GM19351 (cell line): ENCODE results near the gene TAF11L3.
A peak's percentile ranks its signal among the peaks of the same experiment; 100 is the strongest.
"Not testable (repeated sequence)": the region's sequence is repeated elsewhere in the genome, so short reads cannot be mapped to it uniquely, and the experiment has no call there.

Source experiments
- ATAC-seq: cut with Tn5 transposase; IDR thresholded peaks from one replicate; pipeline ENCODE4 v1.9.1; 2021; ENCODE audit warnings: mild to moderate bottlenecking, moderate library complexity; ENCODE audit not compliant: unreplicated experiment

TAF11L3 gene

GRCh38 chr5:17518067-17518466 is at the start of gene TAF11L3:
Gene TAF11L3, plus strand, starts transcription at chr5:17518367.
- not testable (repeated sequence) for ATAC-seq

DNA sequence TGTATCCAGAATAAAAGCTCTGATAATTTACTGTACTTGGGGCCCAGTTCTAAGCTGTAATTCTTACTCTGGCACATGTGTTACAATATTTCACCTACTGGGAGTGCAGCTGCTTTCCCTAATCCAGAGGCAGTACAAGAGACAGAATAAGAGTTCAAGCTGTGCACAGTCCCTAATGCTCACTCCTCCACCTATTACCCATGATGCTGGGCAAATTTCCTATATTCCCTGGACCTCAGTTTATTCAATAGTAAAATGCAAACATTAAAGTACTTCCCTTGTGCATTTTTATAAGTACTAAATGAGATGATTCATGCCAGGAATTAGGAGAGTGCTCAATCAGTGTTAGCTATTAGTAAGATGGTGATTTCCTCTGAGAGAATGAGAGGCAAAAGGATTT is 48.1 kb upstream of the TAF11L3 start:
- no peak for ATAC-seq

GRCh38 chr5:17475064-17475463 is 43.1 kb upstream of the TAF11L3 start:
- peak; percentile 79 for ATAC-seq

GRCh38 chr5:17477043-17477442 is 41.1 kb upstream of the TAF11L3 start:
- no peak for ATAC-seq

GRCh38 chr5:17477573-17478265 is 40.4 kb upstream of the TAF11L3 start:
- ATAC-seq = no peak

DNA sequence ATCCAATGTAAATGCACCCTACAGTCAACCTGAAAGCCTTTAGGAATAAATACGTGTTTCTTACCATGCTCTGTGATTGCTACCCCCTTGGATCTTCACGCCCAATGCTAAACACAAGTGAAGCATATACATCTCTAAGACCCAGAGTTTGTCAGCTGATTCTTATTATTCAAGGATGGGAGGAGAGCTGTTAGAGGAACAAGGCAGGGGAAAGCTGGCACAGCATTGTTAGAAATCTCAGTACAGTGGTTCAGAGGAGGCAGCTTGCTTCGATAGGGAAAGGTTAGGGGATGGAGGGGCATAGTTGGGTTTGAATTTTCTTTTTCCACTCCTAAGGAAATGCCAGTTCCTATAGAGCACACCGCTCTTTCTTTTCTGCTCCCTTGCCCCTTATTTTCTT is 36.8 kb upstream of the TAF11L3 start:
- no peak for ATAC-seq

GRCh38 chr5:17482790-17483189 is 35.4 kb upstream of the TAF11L3 start:
- ATAC-seq = no peak

GRCh38 chr5:17486464-17487173 is 31.5 kb upstream of the TAF11L3 start:
- not testable (repeated sequence) for ATAC-seq

GRCh38 chr5:17487174-17487512 is 31.0 kb upstream of the TAF11L3 start:
- no peak for ATAC-seq

- ATAC-seq = not testable (repeated sequence)
These were observed 26.9 kb upstream of the TAF11L3 start for GRCh38 chr5:17491257-17491656.

- no peak for ATAC-seq
These were observed 25.4 kb upstream of the TAF11L3 start for GRCh38 chr5:17492770-17493169.

GRCh38 chr5:17497446-17497845 is 20.7 kb upstream of the TAF11L3 start:
- ATAC-seq = no peak

DNA sequence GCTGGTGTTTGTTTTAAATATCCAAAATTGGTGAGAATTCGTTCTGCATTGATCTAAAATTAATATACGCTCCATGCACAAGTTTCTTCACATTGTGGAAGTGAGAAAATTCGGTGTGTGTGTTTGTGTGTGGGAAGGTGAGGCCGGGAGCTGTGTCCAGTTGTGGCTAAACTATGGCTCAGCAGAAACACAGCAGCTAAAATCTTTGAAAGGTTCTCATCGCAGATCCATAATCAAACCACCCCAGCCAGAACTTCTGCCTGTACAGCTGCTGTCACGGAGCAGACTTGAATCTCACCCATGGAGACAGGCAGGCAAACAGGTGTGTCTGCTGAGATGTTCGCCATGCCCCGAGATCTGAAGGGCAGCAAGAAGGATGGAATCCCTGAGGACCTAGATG is 20.2 kb upstream of the TAF11L3 start, which contains the start of gene TAF11L2:
TSS of gene TAF11L2 (plus strand) at position 301 of the 400 bp plus-strand sequence.
- not testable (repeated sequence) for ATAC-seq

GRCh38 chr5:17511775-17512325 is 6.3 kb upstream of the TAF11L3 start:
- ATAC-seq = no peak

DNA sequence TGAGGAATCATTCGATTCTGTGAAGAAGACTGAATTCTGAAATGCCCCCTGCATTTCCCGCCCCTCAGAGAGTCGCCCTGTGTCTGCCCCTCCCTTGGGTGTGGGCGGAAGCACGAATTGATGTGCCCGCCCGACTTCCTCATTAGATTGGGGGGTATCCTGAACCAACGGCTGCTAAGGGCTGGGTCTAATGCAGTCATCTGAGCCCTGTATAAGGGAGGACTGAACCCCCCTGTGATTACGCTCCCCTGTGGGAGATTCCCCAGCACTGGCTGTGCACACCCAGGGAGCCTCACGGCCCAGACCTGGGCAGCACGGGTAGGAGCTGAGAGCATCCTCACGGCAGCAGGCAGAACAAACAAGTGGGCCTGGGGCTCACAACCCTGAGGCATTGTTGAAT is 641 bp upstream of the TAF11L3 start:
- not testable (repeated sequence) for ATAC-seq

GRCh38 chr5:17519508-17519907 is 1.3 kb downstream of the TAF11L3 start:
- not testable (repeated sequence) for ATAC-seq

DNA sequence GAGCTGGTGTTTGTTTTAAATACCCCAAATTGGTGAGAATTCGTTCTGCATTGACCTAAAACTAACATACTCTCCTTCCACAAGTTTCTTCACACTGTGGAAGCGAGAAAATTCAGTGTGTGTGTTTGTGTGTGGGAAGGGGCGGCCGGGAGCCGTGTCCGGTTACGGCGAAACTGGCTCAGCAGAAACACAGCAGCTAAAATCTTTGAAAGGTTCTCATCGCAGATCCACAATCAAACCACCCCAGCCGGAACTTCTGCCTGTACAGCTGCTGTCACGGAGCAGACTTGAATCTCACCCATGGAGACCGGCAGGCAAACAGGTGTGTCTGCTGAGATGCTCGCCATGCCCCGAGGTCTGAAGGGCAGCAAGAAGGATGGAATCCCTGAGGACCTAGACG is 3.3 kb downstream of the TAF11L3 start, which contains the start of gene TAF11L4:
TSS of gene TAF11L4 (plus strand) at position 301 of the 400 bp plus-strand sequence.
- ATAC-seq = not testable (repeated sequence)

GRCh38 chr5:17524935-17525334 is 6.8 kb downstream of the TAF11L3 start, which contains the start of gene TAF11L5:
Gene TAF11L5, plus strand, starts transcription at chr5:17525235.
- ATAC-seq = not testable (repeated sequence)

GRCh38 chr5:17526504-17526903 is 8.3 kb downstream of the TAF11L3 start:
- ATAC-seq = not testable (repeated sequence)

DNA sequence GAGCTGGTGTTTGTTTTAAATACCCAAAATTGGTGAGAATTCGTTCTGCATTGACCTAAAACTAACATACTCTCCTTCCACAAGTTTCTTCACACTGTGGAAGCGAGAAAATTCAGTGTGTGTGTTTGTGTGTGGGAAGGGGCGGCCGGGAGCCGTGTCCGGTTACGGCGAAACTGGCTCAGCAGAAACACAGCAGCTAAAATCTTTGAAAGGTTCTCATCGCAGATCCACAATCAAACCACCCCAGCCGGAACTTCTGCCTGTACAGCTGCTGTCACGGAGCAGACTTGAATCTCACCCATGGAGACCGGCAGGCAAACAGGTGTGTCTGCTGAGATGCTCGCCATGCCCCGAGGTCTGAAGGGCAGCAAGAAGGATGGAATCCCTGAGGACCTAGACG is 10.2 kb downstream of the TAF11L3 start, which contains the start of gene TAF11L6:
TSS of gene TAF11L6 (plus strand) at position 301 of the 400 bp plus-strand sequence.
- ATAC-seq = not testable (repeated sequence)
